GM12878 (cell line): ENCODE results near the gene ZNF32. TPM values are rescaled to one million over a fixed set of nuclear protein-coding genes. Genes with fewer than 3 reads are reported as not detected.

Experiments used
- CTCF ChIP-seq, 3 experiments: IDR thresholded peaks in 2 of 3; conservative IDR thresholded peaks in 1 of 3; 2 replicates each; pipeline ENCODE4 v1.5.1; 2011; ENCODE audit warnings: low read depth in 3 of 3, low read length in 3 of 3, mild to moderate bottlenecking in 3 of 3, control low read depth in 2 of 3, moderate library complexity in 2 of 3, inconsistent platforms in 1 of 3, mixed read lengths in 1 of 3; ENCODE audit not compliant: control insufficient read depth in 2 of 3, insufficient read depth in 1 of 3; ENCODE audit errors: extremely low read depth in 1 of 3
- EP300 ChIP-seq, 2 experiments: fragments of 150-350 bp in 1 of 2; IDR thresholded peaks; 2 replicates each; pipeline ENCODE4 v1.6.1; 2011 to 2012; ENCODE audit warnings: low read depth in 2 of 2, low read length in 2 of 2, borderline replicate concordance in 1 of 2, improper control_type of control experiment in 1 of 2, inconsistent platforms in 1 of 2; ENCODE audit not compliant: control insufficient read depth in 1 of 2
- ETV6 ChIP-seq, 2 experiments: fragments of 450-650 bp in 1 of 2; IDR thresholded peaks in 1 of 2; conservative IDR thresholded peaks in 1 of 2; 2 replicates each; pipeline ENCODE4 v1.6.1; 2014; ENCODE audit warnings: antibody characterized with exemption in 1 of 2, borderline replicate concordance in 1 of 2, low read depth in 1 of 2, mild to moderate bottlenecking in 1 of 2, moderate library complexity in 1 of 2
- IKZF2 ChIP-seq, 2 experiments: fragments of 450-650 bp; IDR thresholded peaks; 2 replicates each; pipeline ENCODE4 v1.6.1; 2017; ENCODE audit warnings: mild to moderate bottlenecking in 2 of 2, moderate library complexity in 2 of 2
- KAT2A ChIP-seq: conservative IDR thresholded peaks from 2 replicates; pipeline ENCODE4 v1.6.1; 2011; ENCODE audit warnings: low read depth, low read length; ENCODE audit not compliant: control insufficient read depth
- KLF5 ChIP-seq: fragments of 450-650 bp; IDR thresholded peaks from 2 replicates; pipeline ENCODE4 v1.6.1; 2014; ENCODE audit warnings: mild to moderate bottlenecking; ENCODE audit not compliant: partially characterized antibody
- MEF2B ChIP-seq: fragments of 450-650 bp; IDR thresholded peaks from 2 replicates; pipeline ENCODE4 v1.6.1; 2018; ENCODE audit warnings: mild to moderate bottlenecking, moderate library complexity; ENCODE audit not compliant: partially characterized antibody, poor library complexity, severe bottlenecking
- MXI1 ChIP-seq: fragments of 150-350 bp; IDR thresholded peaks from 2 replicates; pipeline ENCODE4 v1.6.1; 2011; ENCODE audit warnings: low read depth, mild to moderate bottlenecking, inconsistent platforms, low read length, improper control_type of control experiment
- SPI1 ChIP-seq: IDR thresholded peaks from 2 replicates; pipeline ENCODE4 v1.6.1; 2011; ENCODE audit warnings: low read depth, mild to moderate bottlenecking, low read length, moderate library complexity, borderline replicate concordance; ENCODE audit not compliant: insufficient read depth
- YY1 ChIP-seq: IDR thresholded peaks from 2 replicates; pipeline ENCODE4 v1.6.1; 2011; ENCODE audit warnings: low read depth, mild to moderate bottlenecking, low read length
- ZNF592 ChIP-seq: fragments of 450-650 bp; IDR thresholded peaks from 2 replicates; pipeline ENCODE4 v1.6.1; 2017; ENCODE audit warnings: mild to moderate bottlenecking, moderate library complexity
- polyA plus RNA-seq, 11 experiments: library from polyadenylated mRNA; depleted of rRNA in 4 of 11; unstranded in 6 of 11; stranded (reverse) in 5 of 11; fragments of >200 nt; fragmentation: Nextera tagmentation in 4 of 11; fragmentation: Illumina TruSeq in 1 of 11; extraction: Ambion mirVana in 4 of 11; extraction: Trizol in 1 of 11; gene quantifications; 1 replicate in 1 of 11; 2 replicates in 10 of 11; pipeline versions ENCODE4 v1.2.1 to v1.2.3, GENCODE V29; 2011 to 2016; ENCODE audit warnings: inconsistent platforms in 2 of 11, missing spikeins in 2 of 11, low read depth in 1 of 11
- total RNA-seq, 4 experiments: library from RNA; depleted of rRNA in 3 of 4; stranded (reverse); fragments of >200 nt in 3 of 4; fragmentation: Illumina TruSeq in 1 of 4; extraction: Trizol in 1 of 4; gene quantifications; 2 replicates each; pipeline versions ENCODE4 v1.2.1 to v1.2.3, GENCODE V29; 2013 to 2021
- TF ChIP-seq, protein P1 (sequence below): IDR thresholded peaks from 2 replicates; pipeline ENCODE4 v1.6.1; 2011; ENCODE audit warnings: low read depth, mild to moderate bottlenecking, low read length, moderate library complexity, borderline replicate concordance; ENCODE audit errors: extremely low read depth
- TF ChIP-seq, protein P2 (sequence below): fragments of 450-650 bp; formaldehyde crosslinking; IDR thresholded peaks from 2 replicates; pipeline ENCODE4 v1.5.0; 2022; ENCODE audit warnings: mild to moderate bottlenecking, missing genetic modification characterization
- TF ChIP-seq, protein P3 (sequence below): IDR thresholded peaks from 2 replicates; pipeline ENCODE4 v1.6.1; 2011; ENCODE audit warnings: low read depth, low read length, improper control_type of control experiment, borderline replicate concordance
- TF ChIP-seq, protein P4 (sequence below): fragments of 450-650 bp; IDR thresholded peaks from 2 replicates; pipeline ENCODE4 v1.6.1; 2016; ENCODE audit warnings: mild to moderate bottlenecking

The ZNF32 gene
- total and polyA plus RNA-seq, 10 of the 15 experiments (the other 5 are each of a cell fraction or from before 2014, with no cell fraction given) = 1.9 to 23.0 (median 3.4) TPM

DNA sequence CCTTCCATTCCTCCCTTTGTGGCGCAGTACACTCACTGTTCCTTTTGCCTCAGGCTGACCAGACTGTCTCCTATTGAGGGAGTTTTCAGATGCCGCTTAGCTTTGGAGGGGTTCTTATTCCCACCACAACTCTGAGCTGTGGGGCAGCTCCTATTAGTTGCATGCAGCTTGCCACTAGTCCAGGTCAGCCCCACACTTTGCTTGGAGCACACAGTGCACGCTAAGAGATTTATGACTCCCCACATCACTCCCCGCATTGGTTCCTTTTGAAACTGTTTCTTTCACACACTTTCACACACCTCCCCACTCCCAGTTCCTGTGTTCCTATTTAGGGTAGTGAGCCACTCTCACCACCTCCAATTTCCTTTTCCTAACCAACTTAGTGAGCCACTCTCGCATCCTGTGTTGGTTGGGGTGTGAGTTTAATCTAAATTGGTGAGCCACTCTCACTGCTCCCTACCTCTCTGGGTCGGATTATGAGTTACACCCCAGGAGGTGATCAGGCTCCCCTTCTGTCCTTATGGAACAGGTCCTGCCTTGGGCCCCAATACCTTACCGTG, 52.9 kb downstream of the ZNF32 start (continued):
- TF ChIP-seq CTCF (IDR thresholded peaks at IDR 0.05 in 2 of 3, conservative IDR thresholded peaks at IDR 0.05 in 1 of 3; ENCODE audit: control insufficient read depth in 2 of 3, extremely low read depth in 1 of 3, insufficient read depth in 1 of 3, low read depth in 3 of 3, low read length in 3 of 3) = no peak
- TF ChIP-seq ETV6 (conservative IDR thresholded peaks at IDR 0.05 in 1 of 2, IDR thresholded peaks at IDR 0.05 in 1 of 2; ENCODE audit: borderline replicate concordance in 1 of 2, low read depth in 1 of 2) = peak in 1 of 2 experiments; percentile 80; a peak in 2 of 4 replicates
- peak; percentile 72; the same call in 1 of the 2 replicates for TF ChIP-seq SPI1
- TF ChIP-seq EP300 (IDR thresholded peaks at IDR 0.05; ENCODE audit: borderline replicate concordance in 1 of 2, control insufficient read depth in 1 of 2, low read depth in 2 of 2, low read length in 2 of 2) = 0 out of 4 replicates have a peak, but pooled peaks have one; percentile 27 to 44
- TF ChIP-seq, protein P1, sequence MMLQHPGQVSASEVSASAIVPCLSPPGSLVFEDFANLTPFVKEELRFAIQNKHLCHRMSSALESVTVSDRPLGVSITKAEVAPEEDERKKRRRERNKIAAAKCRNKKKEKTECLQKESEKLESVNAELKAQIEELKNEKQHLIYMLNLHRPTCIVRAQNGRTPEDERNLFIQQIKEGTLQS = no peak
- no peak for TF ChIP-seq KLF5
- TF ChIP-seq ZNF592 = no peak
- TF ChIP-seq IKZF2 (IDR thresholded peaks at IDR 0.05) = peak; percentile 94 to 95
- TF ChIP-seq KAT2A = no peak
- TF ChIP-seq, protein P2, sequence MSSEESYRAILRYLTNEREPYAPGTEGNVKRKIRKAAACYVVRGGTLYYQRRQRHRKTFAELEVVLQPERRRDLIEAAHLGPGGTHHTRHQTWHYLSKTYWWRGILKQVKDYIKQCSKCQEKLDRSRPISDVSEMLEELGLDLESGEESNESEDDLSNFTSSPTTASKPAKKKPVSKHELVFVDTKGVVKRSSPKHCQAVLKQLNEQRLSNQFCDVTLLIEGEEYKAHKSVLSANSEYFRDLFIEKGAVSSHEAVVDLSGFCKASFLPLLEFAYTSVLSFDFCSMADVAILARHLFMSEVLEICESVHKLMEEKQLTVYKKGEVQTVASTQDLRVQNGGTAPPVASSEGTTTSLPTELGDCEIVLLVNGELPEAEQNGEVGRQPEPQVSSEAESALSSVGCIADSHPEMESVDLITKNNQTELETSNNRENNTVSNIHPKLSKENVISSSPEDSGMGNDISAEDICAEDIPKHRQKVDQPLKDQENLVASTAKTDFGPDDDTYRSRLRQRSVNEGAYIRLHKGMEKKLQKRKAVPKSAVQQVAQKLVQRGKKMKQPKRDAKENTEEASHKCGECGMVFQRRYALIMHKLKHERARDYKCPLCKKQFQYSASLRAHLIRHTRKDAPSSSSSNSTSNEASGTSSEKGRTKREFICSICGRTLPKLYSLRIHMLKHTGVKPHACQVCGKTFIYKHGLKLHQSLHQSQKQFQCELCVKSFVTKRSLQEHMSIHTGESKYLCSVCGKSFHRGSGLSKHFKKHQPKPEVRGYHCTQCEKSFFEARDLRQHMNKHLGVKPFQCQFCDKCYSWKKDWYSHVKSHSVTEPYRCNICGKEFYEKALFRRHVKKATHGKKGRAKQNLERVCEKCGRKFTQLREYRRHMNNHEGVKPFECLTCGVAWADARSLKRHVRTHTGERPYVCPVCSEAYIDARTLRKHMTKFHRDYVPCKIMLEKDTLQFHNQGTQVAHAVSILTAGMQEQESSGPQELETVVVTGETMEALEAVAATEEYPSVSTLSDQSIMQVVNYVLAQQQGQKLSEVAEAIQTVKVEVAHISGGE (CRISPR knock-in tag) = no peak
- no peak for TF ChIP-seq YY1
- TF ChIP-seq, protein P3, sequence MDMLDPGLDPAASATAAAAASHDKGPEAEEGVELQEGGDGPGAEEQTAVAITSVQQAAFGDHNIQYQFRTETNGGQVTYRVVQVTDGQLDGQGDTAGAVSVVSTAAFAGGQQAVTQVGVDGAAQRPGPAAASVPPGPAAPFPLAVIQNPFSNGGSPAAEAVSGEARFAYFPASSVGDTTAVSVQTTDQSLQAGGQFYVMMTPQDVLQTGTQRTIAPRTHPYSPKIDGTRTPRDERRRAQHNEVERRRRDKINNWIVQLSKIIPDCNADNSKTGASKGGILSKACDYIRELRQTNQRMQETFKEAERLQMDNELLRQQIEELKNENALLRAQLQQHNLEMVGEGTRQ = no peak
- TF ChIP-seq, protein P4, sequence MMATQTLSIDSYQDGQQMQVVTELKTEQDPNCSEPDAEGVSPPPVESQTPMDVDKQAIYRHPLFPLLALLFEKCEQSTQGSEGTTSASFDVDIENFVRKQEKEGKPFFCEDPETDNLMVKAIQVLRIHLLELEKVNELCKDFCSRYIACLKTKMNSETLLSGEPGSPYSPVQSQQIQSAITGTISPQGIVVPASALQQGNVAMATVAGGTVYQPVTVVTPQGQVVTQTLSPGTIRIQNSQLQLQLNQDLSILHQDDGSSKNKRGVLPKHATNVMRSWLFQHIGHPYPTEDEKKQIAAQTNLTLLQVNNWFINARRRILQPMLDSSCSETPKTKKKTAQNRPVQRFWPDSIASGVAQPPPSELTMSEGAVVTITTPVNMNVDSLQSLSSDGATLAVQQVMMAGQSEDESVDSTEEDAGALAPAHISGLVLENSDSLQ = no peak
- peak; percentile 84 for TF ChIP-seq MEF2B
- no peak for TF ChIP-seq MXI1
